ENCODE data around the gene CDK12. TPM values are rescaled to one million over a fixed set of nuclear protein-coding genes. Genes with fewer than 3 reads are reported as not detected.

CDK12 gene
- total RNA-seq, 2 experiments from 2014 or later = 99.6 to 108 TPM

DNA sequence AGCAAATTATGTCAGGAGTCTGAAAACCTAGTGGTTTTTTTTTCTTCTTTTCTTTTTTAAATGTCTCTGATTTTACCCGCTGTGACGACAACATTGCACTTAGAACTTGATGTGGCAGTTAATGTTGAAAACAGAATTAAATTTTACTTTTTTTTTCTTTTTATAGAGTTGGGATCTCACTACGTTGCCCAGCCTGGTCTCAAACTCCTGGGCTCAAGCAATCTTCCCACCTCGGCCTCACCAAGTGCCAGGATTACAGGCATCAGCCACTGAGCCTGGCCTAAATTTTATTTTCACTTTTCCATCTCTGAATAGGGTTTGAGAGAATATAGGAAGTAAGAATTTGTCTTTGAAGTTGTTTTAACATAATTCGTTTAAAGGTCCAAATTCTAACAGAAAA lies 52.6 kb downstream of the CDK12 start:
- H3K27ac ChIP-seq (ENCODE audit: low read depth in 1 of 2, low read length in 2 of 2) = no peak overlapping the region
- no peak overlapping the region for H3K27ac Mint-ChIP-seq
- H3K9me3 Mint-ChIP-seq = no peaks in the 10 kb centered on the region
- DNase-seq (no peak), ATAC-seq (ENCODE audit: poor library complexity) (no peak)
- no peak overlapping the region for H3K4me3 ChIP-seq (ENCODE audit: low read length)
- POLR2A ChIA-PET = no interaction called here
- peaks cover 90% of the 10 kb centered on the region for H3K36me3 Mint-ChIP-seq (ENCODE audit: low read depth)
- intact Hi-C loops (cut with DNase I, micrococcal nuclease) = no loop called here
- no peak overlapping the region for H3K4me3 Mint-ChIP-seq
- no peaks in the 10 kb centered on the region for H3K27me3 ChIP-seq (ENCODE audit: control insufficient read depth in 1 of 2, insufficient read depth in 2 of 2, low read length in 2 of 2)
- TF ChIP-seq, protein P1, sequence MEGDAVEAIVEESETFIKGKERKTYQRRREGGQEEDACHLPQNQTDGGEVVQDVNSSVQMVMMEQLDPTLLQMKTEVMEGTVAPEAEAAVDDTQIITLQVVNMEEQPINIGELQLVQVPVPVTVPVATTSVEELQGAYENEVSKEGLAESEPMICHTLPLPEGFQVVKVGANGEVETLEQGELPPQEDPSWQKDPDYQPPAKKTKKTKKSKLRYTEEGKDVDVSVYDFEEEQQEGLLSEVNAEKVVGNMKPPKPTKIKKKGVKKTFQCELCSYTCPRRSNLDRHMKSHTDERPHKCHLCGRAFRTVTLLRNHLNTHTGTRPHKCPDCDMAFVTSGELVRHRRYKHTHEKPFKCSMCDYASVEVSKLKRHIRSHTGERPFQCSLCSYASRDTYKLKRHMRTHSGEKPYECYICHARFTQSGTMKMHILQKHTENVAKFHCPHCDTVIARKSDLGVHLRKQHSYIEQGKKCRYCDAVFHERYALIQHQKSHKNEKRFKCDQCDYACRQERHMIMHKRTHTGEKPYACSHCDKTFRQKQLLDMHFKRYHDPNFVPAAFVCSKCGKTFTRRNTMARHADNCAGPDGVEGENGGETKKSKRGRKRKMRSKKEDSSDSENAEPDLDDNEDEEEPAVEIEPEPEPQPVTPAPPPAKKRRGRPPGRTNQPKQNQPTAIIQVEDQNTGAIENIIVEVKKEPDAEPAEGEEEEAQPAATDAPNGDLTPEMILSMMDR (IDR thresholded peaks at IDR 0.05) = no peak
- H3K4me1 Mint-ChIP-seq (ENCODE audit: low read depth) = no peaks in the 10 kb centered on the region
- no peaks in the 10 kb centered on the region for H3K9me3 ChIP-seq (ENCODE audit: control insufficient read depth in 1 of 2, insufficient read depth in 1 of 2, low read length in 2 of 2)
- CTCF ChIA-PET = no interaction called here
- no peaks in the 10 kb centered on the region for H3K27me3 Mint-ChIP-seq
- H3K36me3 ChIP-seq (ENCODE audit: insufficient read depth, low read length) = peaks cover 93% of the 10 kb centered on the region
- H3K4me1 ChIP-seq (ENCODE audit: insufficient read depth, low read length) = no peaks in the 10 kb centered on the region

GRCh38 chr17:39517224-39517623 lies 55.9 kb downstream of the CDK12 start:
- Mint-ChIP-seq H3K4me3 (no peak overlapping the region), H3K9me3 (no peaks in the 10 kb centered on the region), H3K36me3 (ENCODE audit: low read depth) (peaks cover 91% of the 10 kb centered on the region), H3K4me1 (ENCODE audit: low read depth) (no peaks in the 10 kb centered on the region), H3K27me3 (no peaks in the 10 kb centered on the region), H3K27ac (no peak overlapping the region)
- Histone ChIP-seq H3K36me3 (ENCODE audit: insufficient read depth, low read length) (peaks cover 95% of the 10 kb centered on the region), H3K9me3 (ENCODE audit: control insufficient read depth in 1 of 2, insufficient read depth in 1 of 2, low read length in 2 of 2) (no peaks in the 10 kb centered on the region), H3K4me1 (ENCODE audit: insufficient read depth, low read length) (no peaks in the 10 kb centered on the region), H3K27ac (ENCODE audit: low read depth in 1 of 2, low read length in 2 of 2) (no peak overlapping the region), H3K4me3 (ENCODE audit: low read length) (no peak overlapping the region), H3K27me3 (ENCODE audit: control insufficient read depth in 1 of 2, insufficient read depth in 2 of 2, low read length in 2 of 2) (no peaks in the 10 kb centered on the region)
- TF ChIP-seq, protein P1 (IDR thresholded peaks at IDR 0.05) = no peak
- ATAC-seq (ENCODE audit: poor library complexity) = no peak
- intact Hi-C loops (cut with DNase I, micrococcal nuclease) = no loop called here
- no peak for DNase-seq
- ChIA-PET CTCF (interaction anchor here (0.8 kb wide), 1 partner anchor 181 kb away, joined by 3 read pairs; no protein-coding TSS in a partner anchor), POLR2A (no interaction called here)

DNA sequence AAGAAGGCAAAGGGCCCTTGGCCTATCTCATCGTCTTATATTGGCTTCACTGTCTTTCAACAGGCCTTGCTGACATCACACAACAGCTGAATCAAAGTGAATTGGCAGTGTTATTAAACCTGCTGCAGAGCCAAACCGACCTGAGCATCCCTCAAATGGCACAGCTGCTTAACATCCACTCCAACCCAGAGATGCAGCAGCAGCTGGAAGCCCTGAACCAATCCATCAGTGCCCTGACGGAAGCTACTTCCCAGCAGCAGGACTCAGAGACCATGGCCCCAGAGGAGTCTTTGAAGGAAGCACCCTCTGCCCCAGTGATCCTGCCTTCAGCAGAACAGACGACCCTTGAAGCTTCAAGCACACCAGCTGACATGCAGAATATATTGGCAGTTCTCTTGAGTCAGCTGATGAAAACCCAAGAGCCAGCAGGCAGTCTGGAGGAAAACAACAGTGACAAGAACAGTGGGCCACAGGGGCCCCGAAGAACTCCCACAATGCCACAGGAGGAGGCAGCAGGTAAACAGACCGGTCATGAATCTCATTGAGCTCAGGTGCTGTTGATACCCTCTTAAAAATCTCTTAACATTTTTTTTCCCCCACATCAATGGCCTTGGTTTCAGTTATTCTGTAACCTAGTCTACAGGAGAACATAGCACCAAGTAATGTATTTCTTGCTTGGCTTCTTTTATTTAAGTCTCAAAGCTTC lies 64.7 kb downstream of the CDK12 start:
- Histone ChIP-seq H3K27ac (ENCODE audit: low read depth in 1 of 2, low read length in 2 of 2) (no peak overlapping the region), H3K27me3 (ENCODE audit: control insufficient read depth in 1 of 2, insufficient read depth in 2 of 2, low read length in 2 of 2) (no peaks in the 10 kb centered on the region), H3K4me1 (ENCODE audit: insufficient read depth, low read length) (no peaks in the 10 kb centered on the region), H3K9me3 (ENCODE audit: control insufficient read depth in 1 of 2, insufficient read depth in 1 of 2, low read length in 2 of 2) (no peaks in the 10 kb centered on the region), H3K36me3 (ENCODE audit: insufficient read depth, low read length) (peaks cover 98% of the 10 kb centered on the region), H3K4me3 (ENCODE audit: low read length) (no peak overlapping the region)
- intact Hi-C loops (cut with DNase I, micrococcal nuclease) = loop anchor here in 1 of 2 experiments (10.0 kb wide), 1 partner anchor 251 kb away; no protein-coding TSS in a partner anchor
- no peaks in the 10 kb centered on the region for H3K9me3 Mint-ChIP-seq
- H3K27ac Mint-ChIP-seq = no peak overlapping the region
- TF ChIP-seq, protein P1 (IDR thresholded peaks at IDR 0.05) = no peak
- POLR2A ChIA-PET = no interaction called here
- DNase-seq (no peak), ATAC-seq (ENCODE audit: poor library complexity) (no peak)
- no peaks in the 10 kb centered on the region for H3K4me1 Mint-ChIP-seq (ENCODE audit: low read depth)
- H3K4me3 Mint-ChIP-seq = no peak overlapping the region
- peaks cover 85% of the 10 kb centered on the region for H3K36me3 Mint-ChIP-seq (ENCODE audit: low read depth)
- CTCF ChIA-PET = no interaction called here
- H3K27me3 Mint-ChIP-seq = no peaks in the 10 kb centered on the region
